Astrocyte (in vitro differentiated cells and primary cell): ENCODE data around the gene RAPGEF3. TPM values are rescaled to one million over a fixed set of nuclear protein-coding genes. Genes with fewer than 3 reads are reported as not detected.

Experiments
- DNase-seq: peaks from one replicate; pipeline ENCODE4 v3.0.0-alpha.2; 2010; ENCODE audit warnings: low read depth
- FAIRE-seq: peaks from 2 replicates; lab custom pipeline; 2011; peaks lifted over from hg19 to GRCh38; lab: Jason Lieb, UNC
- H2AFZ ChIP-seq: 2 replicates; pipeline ENCODE4 v1.6.0; 2012; ENCODE audit warnings: low read depth, low read length, inconsistent platforms
- H3K27ac ChIP-seq: 2 replicates; pipeline ENCODE4 v1.5.1; 2011; ENCODE audit warnings: low read depth, low read length, inconsistent platforms
- H3K27me3 ChIP-seq: 2 replicates; pipeline ENCODE4 v1.6.0; 2011; ENCODE audit warnings: low read length, inconsistent platforms; ENCODE audit not compliant: insufficient read depth
- H3K36me3 ChIP-seq: 2 replicates; pipeline ENCODE4 v1.5.1; 2011; ENCODE audit warnings: low read length, inconsistent platforms; ENCODE audit not compliant: insufficient read depth
- H3K4me1 ChIP-seq: 2 replicates; pipeline ENCODE4 v1.5.1; 2011; ENCODE audit warnings: low read length, inconsistent platforms; ENCODE audit not compliant: insufficient read depth
- H3K4me2 ChIP-seq: 2 replicates; pipeline ENCODE4 v1.6.0; 2012; ENCODE audit warnings: low read length, inconsistent platforms
- H3K4me3 ChIP-seq: 2 replicates; pipeline ENCODE4 v1.5.1; 2011; ENCODE audit warnings: low read depth, mild to moderate bottlenecking, low read length, inconsistent platforms; ENCODE audit not compliant: insufficient read depth
- H3K79me2 ChIP-seq: 2 replicates; pipeline ENCODE4 v1.6.0; 2012; ENCODE audit warnings: mild to moderate bottlenecking, low read length, inconsistent platforms; ENCODE audit not compliant: insufficient read depth
- H3K9ac ChIP-seq: 2 replicates; pipeline ENCODE4 v1.6.0; 2012; ENCODE audit warnings: mild to moderate bottlenecking, low read length, inconsistent platforms
- H3K9me3 ChIP-seq: 2 replicates; pipeline ENCODE4 v1.5.1; 2012; ENCODE audit warnings: low read depth, mild to moderate bottlenecking, low read length, inconsistent platforms; ENCODE audit not compliant: insufficient read depth
- H4K20me1 ChIP-seq: 2 replicates; pipeline ENCODE4 v1.6.0; 2012; ENCODE audit warnings: low read length, inconsistent platforms; ENCODE audit not compliant: insufficient read depth
- H3K27ac Mint-ChIP-seq: one replicate; pipeline ENCODE4 v1.8.0; 2021; ENCODE audit warnings: mild to moderate bottlenecking, mixed read lengths; ENCODE audit not compliant: unreplicated experiment
- H3K27me3 Mint-ChIP-seq: one replicate; pipeline ENCODE4 v1.8.0; 2021; ENCODE audit warnings: low read depth, mixed read lengths; ENCODE audit not compliant: unreplicated experiment
- H3K36me3 Mint-ChIP-seq: one replicate; pipeline ENCODE4 v1.8.0; 2021; ENCODE audit warnings: low read depth, mixed read lengths; ENCODE audit not compliant: unreplicated experiment
- H3K4me1 Mint-ChIP-seq: one replicate; pipeline ENCODE4 v1.8.0; 2021; ENCODE audit warnings: low read depth, mixed read lengths; ENCODE audit not compliant: unreplicated experiment
- H3K4me3 Mint-ChIP-seq: one replicate; pipeline ENCODE4 v1.8.0; 2021; ENCODE audit warnings: mild to moderate bottlenecking, moderate library complexity, mixed read lengths; ENCODE audit not compliant: unreplicated experiment
- H3K9me3 Mint-ChIP-seq: one replicate; pipeline ENCODE4 v1.8.0; 2021; ENCODE audit warnings: mild to moderate bottlenecking, mixed read lengths; ENCODE audit not compliant: unreplicated experiment
- EZH2 ChIP-seq: IDR thresholded peaks from 2 replicates; pipeline ENCODE4 v1.6.1; 2012; ENCODE audit warnings: mild to moderate bottlenecking, low read length, inconsistent platforms; ENCODE audit not compliant: insufficient read depth
- total RNA-seq: library from RNA; stranded (reverse); gene quantifications from 2 replicates; pipeline ENCODE4 v1.2.1, GENCODE V29; 2021
- TF ChIP-seq, protein P1 (sequence below): IDR thresholded peaks from 2 replicates; pipeline ENCODE4 v1.5.1; 2011; ENCODE audit warnings: low read depth, mild to moderate bottlenecking, inconsistent platforms, low read length, moderate library complexity; ENCODE audit not compliant: insufficient read depth

RAPGEF3 gene
- total RNA-seq, 1 donor from 2014 or later = 5.9 TPM

DNA sequence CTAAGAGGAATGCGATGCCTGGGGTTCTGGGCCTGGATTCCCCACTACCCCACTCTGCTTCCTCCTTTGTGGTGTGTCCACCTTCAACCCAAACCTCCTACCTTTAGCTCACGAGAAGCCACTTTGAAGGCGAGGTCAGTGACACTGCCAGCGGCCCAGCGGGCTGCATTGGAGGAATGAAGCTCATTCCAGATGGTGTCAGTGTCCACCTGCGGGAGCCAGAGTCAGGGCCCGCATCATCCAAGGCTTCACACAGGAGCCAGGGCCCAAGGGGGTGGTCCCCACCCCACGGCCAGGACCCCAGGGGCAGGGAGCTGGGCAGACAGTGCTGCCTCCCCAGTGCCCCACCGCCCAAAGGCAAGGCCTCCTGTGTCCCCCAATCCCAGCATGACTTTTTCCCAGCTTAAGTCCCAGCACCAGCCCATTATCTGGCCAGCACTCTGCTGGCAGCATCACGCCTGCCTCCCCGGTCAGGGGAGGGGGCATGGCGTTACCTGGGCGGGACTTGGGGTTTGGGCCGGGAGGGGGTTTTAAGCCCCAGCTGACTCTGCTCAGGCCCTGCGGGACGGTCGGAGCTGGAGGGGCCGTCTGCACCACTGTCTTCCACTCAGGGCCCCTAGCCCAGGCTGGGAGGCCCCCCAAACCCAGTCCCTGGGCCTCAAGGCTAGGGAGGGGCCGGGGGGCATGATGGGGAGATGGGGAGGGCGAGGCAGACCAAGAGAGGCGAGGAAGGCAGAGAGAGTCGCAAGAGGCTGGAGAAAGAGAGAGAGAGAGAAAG lies 31.2 kb upstream of the RAPGEF3 start:
- Histone ChIP-seq H3K27ac (no peak overlapping the region), H3K9me3 (no peaks in the 10 kb centered on the region), H2AFZ (no peak overlapping the region), H3K36me3 (peaks cover 54% of the 10 kb centered on the region), H3K9ac (no peak overlapping the region), H3K27me3 (no peaks in the 10 kb centered on the region), H4K20me1 (peaks cover 55% of the 10 kb centered on the region), H3K4me3 (no peak overlapping the region), H3K4me2 (no peak overlapping the region), H3K79me2 (no peaks in the 10 kb centered on the region), H3K4me1 (no peaks in the 10 kb centered on the region)
- H3K9me3 Mint-ChIP-seq = no peaks in the 10 kb centered on the region
- H3K4me1 Mint-ChIP-seq = no peaks in the 10 kb centered on the region
- H3K36me3 Mint-ChIP-seq = peaks cover 30% of the 10 kb centered on the region
- H3K27me3 Mint-ChIP-seq = no peaks in the 10 kb centered on the region
- H3K4me3 Mint-ChIP-seq = no peak overlapping the region
- TF ChIP-seq, protein P1, sequence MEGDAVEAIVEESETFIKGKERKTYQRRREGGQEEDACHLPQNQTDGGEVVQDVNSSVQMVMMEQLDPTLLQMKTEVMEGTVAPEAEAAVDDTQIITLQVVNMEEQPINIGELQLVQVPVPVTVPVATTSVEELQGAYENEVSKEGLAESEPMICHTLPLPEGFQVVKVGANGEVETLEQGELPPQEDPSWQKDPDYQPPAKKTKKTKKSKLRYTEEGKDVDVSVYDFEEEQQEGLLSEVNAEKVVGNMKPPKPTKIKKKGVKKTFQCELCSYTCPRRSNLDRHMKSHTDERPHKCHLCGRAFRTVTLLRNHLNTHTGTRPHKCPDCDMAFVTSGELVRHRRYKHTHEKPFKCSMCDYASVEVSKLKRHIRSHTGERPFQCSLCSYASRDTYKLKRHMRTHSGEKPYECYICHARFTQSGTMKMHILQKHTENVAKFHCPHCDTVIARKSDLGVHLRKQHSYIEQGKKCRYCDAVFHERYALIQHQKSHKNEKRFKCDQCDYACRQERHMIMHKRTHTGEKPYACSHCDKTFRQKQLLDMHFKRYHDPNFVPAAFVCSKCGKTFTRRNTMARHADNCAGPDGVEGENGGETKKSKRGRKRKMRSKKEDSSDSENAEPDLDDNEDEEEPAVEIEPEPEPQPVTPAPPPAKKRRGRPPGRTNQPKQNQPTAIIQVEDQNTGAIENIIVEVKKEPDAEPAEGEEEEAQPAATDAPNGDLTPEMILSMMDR = no peak
- TF ChIP-seq EZH2 = no peak
- no peak overlapping the region for H3K27ac Mint-ChIP-seq
- DNase-seq = no peak
- FAIRE-seq = no peak

DNA sequence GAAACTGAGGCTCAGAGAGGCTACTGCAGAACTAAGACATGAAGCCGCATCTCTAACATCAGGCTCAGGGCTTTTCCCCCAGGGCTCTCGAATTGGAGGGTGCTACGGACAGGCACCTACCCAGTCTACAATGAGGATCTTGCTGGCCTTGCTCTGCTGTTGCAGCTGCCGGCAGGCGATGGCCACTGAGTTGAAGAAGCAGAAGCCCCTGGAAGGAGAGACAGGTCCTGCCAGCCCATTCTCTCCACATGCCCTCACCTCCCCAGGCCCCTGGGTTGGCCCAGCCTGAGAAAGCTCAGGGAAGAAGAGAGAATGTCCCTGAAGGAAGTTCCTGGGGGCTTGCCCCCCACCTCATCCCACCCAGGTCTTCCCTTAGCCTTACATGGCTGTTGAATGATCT lies 30.5 kb upstream of the RAPGEF3 start:
- H3K36me3 Mint-ChIP-seq = peaks cover 31% of the 10 kb centered on the region
- H3K4me1 Mint-ChIP-seq = no peaks in the 10 kb centered on the region
- no peaks in the 10 kb centered on the region for H3K79me2 ChIP-seq
- DNase-seq (no peak), FAIRE-seq (no peak)
- no peak overlapping the region for H3K27ac ChIP-seq
- TF ChIP-seq EZH2 = no peak
- TF ChIP-seq, protein P1 = no peak
- no peaks in the 10 kb centered on the region for H3K27me3 ChIP-seq
- H3K4me3 Mint-ChIP-seq = no peak overlapping the region
- H3K4me1 ChIP-seq = no peaks in the 10 kb centered on the region
- H3K27ac Mint-ChIP-seq = no peak overlapping the region
- H3K9me3 ChIP-seq = no peaks in the 10 kb centered on the region
- no peak overlapping the region for H3K4me3 ChIP-seq
- H3K4me2 ChIP-seq = no peak overlapping the region
- peaks cover 51% of the 10 kb centered on the region for H4K20me1 ChIP-seq
- H3K9me3 Mint-ChIP-seq = no peaks in the 10 kb centered on the region
- H3K9ac ChIP-seq = no peak overlapping the region
- peaks cover 54% of the 10 kb centered on the region for H3K36me3 ChIP-seq
- no peaks in the 10 kb centered on the region for H3K27me3 Mint-ChIP-seq
- no peak overlapping the region for H2AFZ ChIP-seq
